Heart right ventricle (tissue), 16 donors: ENCODE results near the gene SPINK4. TPM values are rescaled to one million over a fixed set of nuclear protein-coding genes. Genes with fewer than 3 reads are reported as not detected.

Source experiments
- ATAC-seq, 8 donors: fragments of 200-7000 bp; cut with Tn5 transposase; one replicate each; pipeline ENCODE4 v1.9.1; 2020; ENCODE audit warnings: mild to moderate bottlenecking in 8 of 8, moderate library complexity in 8 of 8, moderate number of reproducible peaks in 1 of 8
- DNase-seq, 2 donors: peaks; one replicate each; pipeline ENCODE4 v3.0.0-alpha.2; 2020
- H3K27ac ChIP-seq, 10 donors: fragments of 200-600 bp; sonication (generic) in 2 of 10; one replicate each; pipeline versions ENCODE4 v1.5.0 to v1.8.0; 2020 to 2022; ENCODE audit warnings: mild to moderate bottlenecking in 3 of 10
- H3K27me3 ChIP-seq, 7 donors: fragments of 200-600 bp; one replicate each; pipeline ENCODE4 v1.8.0; 2021 to 2022; ENCODE audit warnings: mild to moderate bottlenecking in 2 of 7
- H3K36me3 ChIP-seq, 9 donors: fragments of 200-600 bp; sonication (generic) in 1 of 9; one replicate each; pipeline versions ENCODE4 v1.5.0 to v1.8.0; 2020 to 2022; ENCODE audit warnings: mild to moderate bottlenecking in 2 of 9
- H3K4me1 ChIP-seq, 9 donors: fragments of 200-600 bp; sonication (generic) in 1 of 9; one replicate each; pipeline versions ENCODE4 v1.5.0 to v1.8.0; 2020 to 2022; ENCODE audit warnings: mild to moderate bottlenecking in 4 of 9
- H3K4me3 ChIP-seq, 10 donors: fragments of 200-600 bp; sonication (generic) in 2 of 10; one replicate each; pipeline versions ENCODE4 v1.5.0 to v1.8.0; 2020 to 2022; ENCODE audit warnings: mild to moderate bottlenecking in 7 of 10, moderate library complexity in 2 of 10
- H3K9me3 ChIP-seq, 11 donors: fragments of 200-600 bp in 10 of 11; sonication (generic) in 2 of 11; one replicate each; pipeline versions ENCODE4 v1.5.0 to v1.8.0; 2013 to 2022; ENCODE audit warnings: mild to moderate bottlenecking in 2 of 11, control low read depth in 1 of 11, moderate library complexity in 1 of 11
- WGBS, 2 donors: extraction: QIAGEN DNeasy Blood & Tissue Kit; methylation state at CpG; one replicate each; pipeline ENCODE4 v1.1.7; 2013; ENCODE audit warnings: inconsistent platforms in 1 of 2; 5-methylcytosine and 5-hydroxymethylcytosine counted together
- intact Hi-C, 10 donors: fragments of 100-400 bp; cut with DNase I; formaldehyde crosslinking; loops; one replicate each; pipeline versions ENCODE4 v1.11.1 to v1.14.2; 2022
- polyA plus RNA-seq, 2 donors: library from polyadenylated mRNA; stranded (reverse); fragments of 200-250 nt; gene quantifications; one replicate each; pipeline ENCODE4 v1.2.3, GENCODE V29; 2013
- total RNA-seq, 10 donors: library from RNA; stranded (reverse); fragmentation: NEBNext Ultra II Directional in 3 of 10; extraction: Animal tissue kit (Norgen Biotek cat#: 25700) in 3 of 10; gene quantifications; one replicate each; pipeline versions ENCODE4 v1.2.1 to v1.2.4, GENCODE V29; 2021 to 2023
- TF ChIP-seq, protein P1 (sequence below), 9 donors: fragments of 200-600 bp; sonication (generic) in 2 of 9; IDR thresholded peaks; one replicate each; pipeline versions ENCODE4 v1.5.0 to v1.8.0; 2021 to 2022; ENCODE audit warnings: antibody characterized with exemption in 9 of 9, mild to moderate bottlenecking in 5 of 9, moderate library complexity in 1 of 9
- donor health status: Arrhythmogenic right ventricular cardiomyopathy.
- donor health status: ischemic (EF 13 %, LVEDD 7.1; RV severe dilation, severe dysfunction).
- donor health status: healthy with polysubstance abuse.
- donor health status: DM: no; HTN: yes; CAD: no.
- donor health status: DM: no; HTN: no; CAD: no.
- donor health status: ischemic (EF 25% LVEDD 6.9; RV normal size, moderate dysfunction).
- donor health status: ischemic (EF 25% LVEDD 5.7; RV mildly dilated, moderate dysfunction).
- donor health status: healthy.
- donor health status: DM: yes; HTN: yes; CAD: no.
- donor health status: Ischemic cardiomyopathy.
- donor health status: ischemic (EF 35%, LVEDD 5.7; RV mildly dilated, moderate dysfunction).
- donor health status: nonischemic (EF 11% LVEDD 7.7; RV severe dilation, severe dysfunction).
- donor health status: DM: yes; HTN: yes; CAD: no.
- donor health status: PGD.
- donor health status: ischemic (EF 29% LVEDD 5.4; RV normal size, mild dysfunction).
- donor health status: nonischemic (EF 23%, LVEDD 6.1; RV moderate dilation, normal function).

The SPINK4 gene
- total and polyA plus RNA-seq, 12 donors: not detected

DNA sequence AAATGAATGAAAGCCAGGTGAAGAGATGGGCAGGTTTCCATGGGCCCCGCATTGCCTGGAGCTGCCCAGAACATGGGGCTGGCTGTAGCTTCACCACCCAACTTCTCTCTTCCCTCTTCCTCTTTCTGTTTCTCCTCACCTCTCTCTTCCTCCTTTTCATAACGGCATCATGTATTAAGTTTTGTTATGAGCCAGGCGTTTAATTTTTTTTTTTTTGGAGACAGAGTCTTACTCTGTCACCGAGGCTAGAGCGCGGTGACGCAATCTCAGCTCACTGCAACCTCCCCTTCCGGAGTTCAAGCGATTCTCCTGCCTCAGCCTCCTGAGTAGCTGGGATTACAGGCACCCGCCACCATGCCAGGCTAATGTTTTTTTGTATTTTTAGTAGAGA lies 13.0 kb upstream of the SPINK4 start:
- 87 to 91% methylated on average over 10 of the region's 10 CpGs for WGBS, 2 donors
- TF ChIP-seq, protein P1, sequence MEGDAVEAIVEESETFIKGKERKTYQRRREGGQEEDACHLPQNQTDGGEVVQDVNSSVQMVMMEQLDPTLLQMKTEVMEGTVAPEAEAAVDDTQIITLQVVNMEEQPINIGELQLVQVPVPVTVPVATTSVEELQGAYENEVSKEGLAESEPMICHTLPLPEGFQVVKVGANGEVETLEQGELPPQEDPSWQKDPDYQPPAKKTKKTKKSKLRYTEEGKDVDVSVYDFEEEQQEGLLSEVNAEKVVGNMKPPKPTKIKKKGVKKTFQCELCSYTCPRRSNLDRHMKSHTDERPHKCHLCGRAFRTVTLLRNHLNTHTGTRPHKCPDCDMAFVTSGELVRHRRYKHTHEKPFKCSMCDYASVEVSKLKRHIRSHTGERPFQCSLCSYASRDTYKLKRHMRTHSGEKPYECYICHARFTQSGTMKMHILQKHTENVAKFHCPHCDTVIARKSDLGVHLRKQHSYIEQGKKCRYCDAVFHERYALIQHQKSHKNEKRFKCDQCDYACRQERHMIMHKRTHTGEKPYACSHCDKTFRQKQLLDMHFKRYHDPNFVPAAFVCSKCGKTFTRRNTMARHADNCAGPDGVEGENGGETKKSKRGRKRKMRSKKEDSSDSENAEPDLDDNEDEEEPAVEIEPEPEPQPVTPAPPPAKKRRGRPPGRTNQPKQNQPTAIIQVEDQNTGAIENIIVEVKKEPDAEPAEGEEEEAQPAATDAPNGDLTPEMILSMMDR (IDR thresholded peaks at IDR 0.05): no peak
- Histone ChIP-seq H3K4me1 (peaks cover 0 to 15% (median 4%) of the 10 kb centered on the region in 9 donors), H3K27ac (peak overlapping the region in 1 of 10 donors; percentile 77), H3K27me3 (no peaks in the 10 kb centered on the region), H3K4me3 (no peak overlapping the region), H3K9me3 (no peaks in the 10 kb centered on the region), H3K36me3 (no peaks in the 10 kb centered on the region)
- DNase-seq (peak; percentile 19 to 45), ATAC-seq (peak in 7 of 8 donors; percentile 16 to 73 (median 34))
- intact Hi-C loops: loop anchor here in 4 of 10 donors (2.0 to 10.0 kb wide), 3 partner anchors 52 to 146 kb away; no protein-coding TSS in a partner anchor

DNA sequence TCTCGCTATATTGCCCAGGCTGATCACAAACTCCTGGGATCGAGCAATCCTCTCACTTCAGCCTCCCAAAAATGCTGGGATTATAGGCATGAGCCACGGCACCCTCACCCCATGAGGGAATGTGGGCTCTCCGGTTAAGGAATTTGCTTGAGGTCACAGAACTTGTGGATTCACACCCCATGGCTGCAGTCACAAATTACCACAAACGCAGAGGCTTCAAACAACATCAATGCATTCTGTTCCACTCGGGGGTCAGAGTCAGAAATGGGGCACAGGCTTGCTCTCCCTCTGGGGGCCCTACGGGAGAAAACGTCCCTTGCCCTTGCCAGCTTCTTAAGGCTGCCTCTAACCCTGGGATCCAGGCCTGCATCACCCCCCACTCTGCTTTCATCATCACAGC lies 12.2 kb upstream of the SPINK4 start:
- ATAC-seq: no peak
- TF ChIP-seq, protein P1 (IDR thresholded peaks at IDR 0.05): no peak
- Histone ChIP-seq H3K4me3 (no peak overlapping the region), H3K27ac (peak overlapping the region in 1 of 10 donors; percentile 77), H3K27me3 (no peaks in the 10 kb centered on the region), H3K4me1 (peaks cover 0 to 15% (median 4%) of the 10 kb centered on the region in 9 donors), H3K9me3 (no peaks in the 10 kb centered on the region), H3K36me3 (no peaks in the 10 kb centered on the region)
- WGBS, 2 donors: 74 to 78% methylated on average over 8 of the region's 8 CpGs
- DNase-seq: no peak
- intact Hi-C loops: loop anchor here in 4 of 10 donors (2.0 to 10.0 kb wide), 3 partner anchors 53 to 147 kb away; no protein-coding TSS in a partner anchor

DNA sequence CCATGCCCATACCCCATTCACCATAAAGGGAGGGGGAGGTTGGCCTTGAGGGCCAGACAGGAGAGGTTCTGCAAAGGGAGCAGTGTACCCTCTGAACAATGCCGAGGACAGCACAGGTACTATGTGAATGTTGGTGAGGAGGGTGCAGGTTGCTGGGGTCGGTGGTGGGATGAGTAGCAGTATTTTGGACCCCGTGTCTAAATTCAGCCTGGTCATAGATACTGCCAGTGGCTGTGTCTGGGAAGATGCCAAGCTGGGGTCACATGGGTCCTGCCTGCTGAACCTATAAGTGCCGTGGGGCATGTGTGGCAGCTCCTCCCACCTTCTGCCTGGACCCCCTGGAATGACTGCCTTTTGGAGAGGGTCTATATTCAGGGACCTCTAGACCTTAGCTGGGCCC lies 11.4 kb upstream of the SPINK4 start:
- Histone ChIP-seq H3K27me3 (no peaks in the 10 kb centered on the region), H3K36me3 (no peaks in the 10 kb centered on the region), H3K4me3 (no peak overlapping the region), H3K9me3 (no peaks in the 10 kb centered on the region), H3K4me1 (peaks cover 0 to 15% (median 4%) of the 10 kb centered on the region in 9 donors), H3K27ac (no peak overlapping the region)
- DNase-seq (no peak), ATAC-seq (no peak)
- TF ChIP-seq, protein P1 (IDR thresholded peaks at IDR 0.05): no peak
- WGBS, 2 donors: 53 to 68% methylated on average over 4 of the region's 4 CpGs
- intact Hi-C loops: loop anchor here in 3 of 10 donors (5.0 to 10.0 kb wide), 2 partner anchors 54 to 146 kb away; no protein-coding TSS in a partner anchor

DNA sequence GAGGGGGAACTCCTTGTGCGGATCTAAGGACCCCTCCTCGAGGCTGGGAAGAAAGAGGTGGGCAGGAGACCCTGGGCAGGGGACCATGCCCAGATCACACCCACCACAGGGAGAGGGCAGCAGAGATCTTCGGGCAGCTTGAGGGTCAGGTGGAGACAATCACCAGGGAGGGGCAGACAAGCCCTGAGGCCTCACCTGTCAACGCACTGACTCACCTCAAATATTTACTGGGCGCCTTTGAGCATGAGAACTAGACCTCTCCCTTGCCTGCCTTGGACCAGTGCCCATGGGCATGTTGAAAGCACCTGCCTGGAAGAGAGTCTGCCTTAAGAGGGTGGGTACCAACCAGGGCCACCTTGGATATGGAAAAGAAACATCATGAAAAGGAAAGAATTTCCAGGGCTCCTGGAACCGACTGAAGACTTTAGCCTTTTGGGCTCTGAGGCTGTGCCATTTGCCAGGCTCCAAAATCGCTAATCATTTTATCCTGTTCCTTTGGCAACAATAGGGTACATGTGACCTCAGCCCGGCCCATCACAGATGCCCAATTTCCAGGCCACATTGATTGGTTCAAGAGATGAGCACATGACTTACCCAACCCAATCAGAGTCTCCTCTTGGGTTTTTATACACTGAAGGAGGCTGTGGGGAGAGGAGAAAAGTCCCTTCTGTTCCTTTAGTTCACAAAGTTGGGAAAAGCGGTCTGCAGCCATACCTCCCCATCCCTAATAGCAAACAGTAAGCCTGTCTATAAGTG lies 10.4 kb upstream of the SPINK4 start:
- no peak for DNase-seq
- ATAC-seq: no peak
- TF ChIP-seq, protein P1 (IDR thresholded peaks at IDR 0.05): no peak
- Histone ChIP-seq H3K9me3 (no peaks in the 10 kb centered on the region), H3K27me3 (no peaks in the 10 kb centered on the region), H3K4me3 (no peak overlapping the region), H3K27ac (no peak overlapping the region), H3K4me1 (peaks cover 0 to 15% (median 3%) of the 10 kb centered on the region in 9 donors), H3K36me3 (no peaks in the 10 kb centered on the region)
- intact Hi-C loops: loop anchor here in 3 of 10 donors (5.0 to 10.0 kb wide), 2 partner anchors 55 to 147 kb away; no protein-coding TSS in a partner anchor
- WGBS, 2 donors: 81 to 82% methylated on average over 9 of the region's 9 CpGs
